CD14-positive monocyte (primary cell): ENCODE data around the gene DDI2. TPM values are rescaled to one million over a fixed set of nuclear protein-coding genes. Genes with fewer than 3 reads are reported as not detected.

Experiments
- DNase-seq, 3 donors: peaks; one replicate each; pipeline ENCODE4 v3.0.0-alpha.2; 2011 to 2022
- H2AFZ ChIP-seq: 2 replicates; pipeline ENCODE4 v1.6.0; 2012; ENCODE audit warnings: mild to moderate bottlenecking, low read depth, low read length, inconsistent platforms; ENCODE audit not compliant: insufficient read depth, poor library complexity, severe bottlenecking
- H3K27ac ChIP-seq, 2 donors: 1 replicate in 1 of 2; 2 replicates in 1 of 2; pipeline ENCODE4 v1.5.1; 2012 to 2013; ENCODE audit warnings: low read length in 2 of 2, control low read depth in 1 of 2, inconsistent platforms in 1 of 2, low read depth in 1 of 2, mild to moderate bottlenecking in 1 of 2
- H3K27me3 ChIP-seq, 2 donors: one replicate each; pipeline versions ENCODE4 v1.6.0 to v1.6.1; 2011 to 2013; ENCODE audit warnings: low read length in 2 of 2; ENCODE audit not compliant: control insufficient read depth in 2 of 2, insufficient read depth in 2 of 2
- H3K36me3 ChIP-seq, 2 donors: replicated peaks in 1 of 2; 1 replicate in 1 of 2; 2 replicates in 1 of 2; pipeline versions ENCODE4 v1.5.1 to v1.6.1; 2012 to 2013; ENCODE audit warnings: low read length in 2 of 2, control low read depth in 1 of 2, inconsistent platforms in 1 of 2, mild to moderate bottlenecking in 1 of 2; ENCODE audit not compliant: insufficient read depth in 2 of 2, control insufficient read depth in 1 of 2
- H3K4me1 ChIP-seq, 2 donors: 1 replicate in 1 of 2; 2 replicates in 1 of 2; pipeline versions ENCODE4 v1.5.1 to v1.6.1; 2012 to 2013; ENCODE audit warnings: low read length in 2 of 2, control low read depth in 1 of 2, inconsistent platforms in 1 of 2, mild to moderate bottlenecking in 1 of 2, moderate library complexity in 1 of 2; ENCODE audit not compliant: insufficient read depth in 2 of 2, control insufficient read depth in 1 of 2
- H3K4me2 ChIP-seq: replicated peaks from 2 replicates; pipeline ENCODE3; 2012; ENCODE audit warnings: low read length, moderate library complexity, mild to moderate bottlenecking; ENCODE audit not compliant: poor library complexity, severe bottlenecking; ENCODE audit errors: extremely low read depth
- H3K4me3 ChIP-seq, 3 experiments: fragments of 200-600 bp in 1 of 3; sonication (generic) in 1 of 3; replicated peaks in 1 of 3; 1 replicate in 2 of 3; 2 replicates in 1 of 3; pipeline ENCODE4 v1.5.1; 2011 to 2013; ENCODE audit warnings: low read length in 3 of 3, mild to moderate bottlenecking in 3 of 3, control low read depth in 2 of 3, low read depth in 2 of 3, inconsistent platforms in 1 of 3, moderate library complexity in 1 of 3
- H3K79me2 ChIP-seq: 2 replicates; pipeline ENCODE4 v1.6.0; 2012; ENCODE audit warnings: mild to moderate bottlenecking, control low read depth, inconsistent platforms, low read length, moderate library complexity; ENCODE audit not compliant: insufficient read depth
- H3K9ac ChIP-seq: 2 replicates; pipeline ENCODE4 v1.6.0; 2017; ENCODE audit warnings: low read length, mild to moderate bottlenecking; ENCODE audit not compliant: insufficient read depth, poor library complexity, severe bottlenecking
- H3K9me3 ChIP-seq, 2 donors: replicated peaks in 1 of 2; 1 replicate in 1 of 2; 2 replicates in 1 of 2; pipeline versions ENCODE4 v1.5.1 to v1.6.1; 2012 to 2013; ENCODE audit warnings: low read length in 2 of 2, control low read depth in 1 of 2; ENCODE audit not compliant: control insufficient read depth in 1 of 2, insufficient read depth in 1 of 2
- H4K20me1 ChIP-seq: 2 replicates; pipeline ENCODE4 v1.6.0; 2012; ENCODE audit warnings: mild to moderate bottlenecking, low read length, control low read depth, moderate library complexity; ENCODE audit not compliant: insufficient read depth
- H3K27ac Mint-ChIP-seq, 7 donors: one replicate each; pipeline ENCODE4 v1.8.0; 2020; ENCODE audit warnings: mild to moderate bottlenecking in 7 of 7, mixed read lengths in 7 of 7, moderate library complexity in 6 of 7, inconsistent platforms in 2 of 7
- H3K27me3 Mint-ChIP-seq, 3 donors: one replicate each; pipeline ENCODE4 v1.8.0; 2021 to 2022; ENCODE audit warnings: low read depth in 3 of 3, mild to moderate bottlenecking in 3 of 3, mixed read lengths in 3 of 3, moderate library complexity in 3 of 3, inconsistent platforms in 1 of 3
- H3K36me3 Mint-ChIP-seq, 2 donors: one replicate each; pipeline ENCODE4 v1.8.0; 2020; ENCODE audit warnings: mixed read lengths in 2 of 2, inconsistent platforms in 1 of 2, mild to moderate bottlenecking in 1 of 2
- H3K4me1 Mint-ChIP-seq: one replicate; pipeline ENCODE4 v1.8.0; 2020; ENCODE audit warnings: mild to moderate bottlenecking, mixed read lengths
- H3K4me3 Mint-ChIP-seq, 2 donors: one replicate each; pipeline ENCODE4 v1.8.0; 2020; ENCODE audit warnings: mild to moderate bottlenecking in 2 of 2, mixed read lengths in 2 of 2, moderate library complexity in 1 of 2
- H3K9me3 Mint-ChIP-seq, 7 donors: one replicate each; pipeline ENCODE4 v1.8.0; 2020 to 2022; ENCODE audit warnings: mixed read lengths in 7 of 7, mild to moderate bottlenecking in 6 of 7, moderate library complexity in 6 of 7, inconsistent platforms in 2 of 7
- WGBS: methylation state at CpG from one replicate; pipeline ENCODE4 v1.1.5; 2013; ENCODE audit warnings: missing lambda C conversion rate; ENCODE audit not compliant: insufficient coverage; 5-methylcytosine and 5-hydroxymethylcytosine counted together
- intact Hi-C, 2 donors: fragments of 100-400 bp; cut with micrococcal nuclease; formaldehyde crosslinking; loops; one replicate each; pipeline versions ENCODE4 v1.15.0 to v1.15.1; 2023
- polyA plus RNA-seq, 3 donors: library from polyadenylated mRNA; depleted of rRNA in 1 of 3; unstranded in 2 of 3; stranded (reverse) in 1 of 3; fragments of 300-500 nt in 2 of 3; fragments of >200 nt in 1 of 3; fragmentation: Illumina TruSeq in 2 of 3; gene quantifications; 1 replicate in 2 of 3; 2 replicates in 1 of 3; pipeline ENCODE4 v1.2.3, GENCODE V29; 2012 to 2021
- TF ChIP-seq, protein P1 (sequence below): fragments of 200-600 bp; IDR thresholded peaks from one replicate; pipeline ENCODE4 v1.8.0; 2022; ENCODE audit warnings: antibody characterized with exemption, mild to moderate bottlenecking

DDI2 gene
- polyA plus RNA-seq, 3 donors = 2.5 to 5.4 (median 3.2) TPM

DNA sequence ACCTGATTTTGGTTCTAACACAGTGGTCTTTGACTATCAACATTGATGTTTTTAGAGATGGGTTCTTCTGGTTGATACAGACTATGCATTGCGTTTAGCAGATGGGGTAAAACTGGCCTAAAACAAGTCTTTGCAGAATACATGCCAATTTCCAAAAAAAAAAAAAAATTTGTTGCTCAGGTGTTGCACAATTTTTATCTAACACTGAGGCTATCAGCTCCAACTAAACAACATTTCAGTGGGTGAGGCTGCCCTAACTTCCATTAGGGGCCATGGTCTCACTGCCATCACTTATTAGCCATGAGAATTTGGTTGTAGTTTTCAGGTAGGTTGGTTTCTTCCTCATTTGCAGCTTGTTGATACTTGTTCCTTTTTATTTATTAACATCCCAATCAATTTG, 46.4 kb upstream of the DDI2 start:
- peaks cover 41 to 65% of the 10 kb centered on the region in 2 donors for H3K36me3 ChIP-seq
- H3K27me3 Mint-ChIP-seq = no peaks in the 10 kb centered on the region
- H3K79me2 ChIP-seq = no peaks in the 10 kb centered on the region
- no peak overlapping the region for H3K27ac Mint-ChIP-seq
- H3K4me2 ChIP-seq = no peak overlapping the region
- H3K27ac ChIP-seq = no peak overlapping the region
- H3K36me3 Mint-ChIP-seq = peaks cover 58 to 60% of the 10 kb centered on the region in 2 donors
- H3K4me3 Mint-ChIP-seq = no peak overlapping the region
- H3K9me3 Mint-ChIP-seq = no peaks in the 10 kb centered on the region
- H3K4me1 Mint-ChIP-seq = no peaks in the 10 kb centered on the region
- no CpG with 5 or more reads among the region's 1 CpG for WGBS
- no peak for DNase-seq
- H2AFZ ChIP-seq = no peak overlapping the region
- intact Hi-C loops = no loop called here
- H3K9me3 ChIP-seq = no peaks in the 10 kb centered on the region
- no peak overlapping the region for H3K9ac ChIP-seq
- no peak overlapping the region for H3K4me3 ChIP-seq
- no peaks in the 10 kb centered on the region for H4K20me1 ChIP-seq
- no peaks in the 10 kb centered on the region for H3K4me1 ChIP-seq
- TF ChIP-seq, protein P1, sequence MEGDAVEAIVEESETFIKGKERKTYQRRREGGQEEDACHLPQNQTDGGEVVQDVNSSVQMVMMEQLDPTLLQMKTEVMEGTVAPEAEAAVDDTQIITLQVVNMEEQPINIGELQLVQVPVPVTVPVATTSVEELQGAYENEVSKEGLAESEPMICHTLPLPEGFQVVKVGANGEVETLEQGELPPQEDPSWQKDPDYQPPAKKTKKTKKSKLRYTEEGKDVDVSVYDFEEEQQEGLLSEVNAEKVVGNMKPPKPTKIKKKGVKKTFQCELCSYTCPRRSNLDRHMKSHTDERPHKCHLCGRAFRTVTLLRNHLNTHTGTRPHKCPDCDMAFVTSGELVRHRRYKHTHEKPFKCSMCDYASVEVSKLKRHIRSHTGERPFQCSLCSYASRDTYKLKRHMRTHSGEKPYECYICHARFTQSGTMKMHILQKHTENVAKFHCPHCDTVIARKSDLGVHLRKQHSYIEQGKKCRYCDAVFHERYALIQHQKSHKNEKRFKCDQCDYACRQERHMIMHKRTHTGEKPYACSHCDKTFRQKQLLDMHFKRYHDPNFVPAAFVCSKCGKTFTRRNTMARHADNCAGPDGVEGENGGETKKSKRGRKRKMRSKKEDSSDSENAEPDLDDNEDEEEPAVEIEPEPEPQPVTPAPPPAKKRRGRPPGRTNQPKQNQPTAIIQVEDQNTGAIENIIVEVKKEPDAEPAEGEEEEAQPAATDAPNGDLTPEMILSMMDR = no peak
- H3K27me3 ChIP-seq = no peaks in the 10 kb centered on the region

DNA sequence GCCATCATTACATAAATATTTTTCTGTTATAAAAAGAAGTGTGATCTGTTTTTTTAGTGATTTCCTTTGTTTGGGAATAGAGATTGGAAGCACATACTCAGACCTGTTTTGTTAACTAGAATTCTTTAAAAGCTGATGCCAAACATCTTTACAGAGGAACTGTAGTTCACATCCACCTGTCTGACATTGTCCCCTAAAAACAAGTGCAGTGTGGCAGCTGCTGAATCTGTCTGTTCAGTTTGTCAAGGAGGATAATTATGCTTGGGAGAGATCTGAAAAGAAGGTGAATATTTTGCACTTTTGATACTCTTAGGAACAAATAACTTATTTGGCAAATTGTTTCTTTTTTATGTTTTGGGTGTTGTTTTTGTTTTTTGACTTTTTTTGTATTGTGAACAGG, 46.0 kb upstream of the DDI2 start:
- intact Hi-C loops = no loop called here
- no peak overlapping the region for H3K4me3 Mint-ChIP-seq
- H3K27ac Mint-ChIP-seq = peak overlapping the region in 1 of 7 donors; percentile 2
- no peaks in the 10 kb centered on the region for H3K4me1 ChIP-seq
- H4K20me1 ChIP-seq = no peaks in the 10 kb centered on the region
- DNase-seq = no peak
- H2AFZ ChIP-seq = no peak overlapping the region
- peaks cover 37 to 61% of the 10 kb centered on the region in 2 donors for H3K36me3 ChIP-seq
- no peaks in the 10 kb centered on the region for H3K27me3 ChIP-seq
- no peaks in the 10 kb centered on the region for H3K79me2 ChIP-seq
- H3K9me3 Mint-ChIP-seq = no peaks in the 10 kb centered on the region
- no peak overlapping the region for H3K27ac ChIP-seq
- H3K9me3 ChIP-seq = no peaks in the 10 kb centered on the region
- no peaks in the 10 kb centered on the region for H3K27me3 Mint-ChIP-seq
- H3K9ac ChIP-seq = no peak overlapping the region
- H3K4me2 ChIP-seq = no peak overlapping the region
- no peaks in the 10 kb centered on the region for H3K4me1 Mint-ChIP-seq
- TF ChIP-seq, protein P1 = no peak
- peaks cover 54 to 56% of the 10 kb centered on the region in 2 donors for H3K36me3 Mint-ChIP-seq
- H3K4me3 ChIP-seq = no peak overlapping the region
